Loucy (cell line): ENCODE data around the gene RAPGEF1.
A peak's percentile ranks its signal among the peaks of the same experiment; 100 is the strongest.

ENCODE experiments used
- H2AFZ ChIP-seq: fragments of 200-600 bp; sonication (generic); 2 replicates; pipeline ENCODE4 v1.6.0; 2016; ENCODE audit warnings: antibody characterized with exemption, mild to moderate bottlenecking, low read length, moderate library complexity
- H3F3A ChIP-seq: fragments of 200-600 bp; 2 replicates; pipeline ENCODE4 v1.6.0; 2016; ENCODE audit warnings: antibody characterized with exemption, low read depth, mild to moderate bottlenecking
- H3K27me3 ChIP-seq: fragments of 200-600 bp; sonication (generic); 2 replicates; pipeline ENCODE4 v1.6.1; 2014; ENCODE audit warnings: low read length, mild to moderate bottlenecking; ENCODE audit not compliant: insufficient read depth, poor library complexity, severe bottlenecking
- H3K36me3 ChIP-seq: fragments of 200-600 bp; sonication (generic); 2 replicates; pipeline ENCODE4 v1.6.1; 2016; ENCODE audit warnings: low read length; ENCODE audit not compliant: insufficient read depth
- H3K4me1 ChIP-seq: fragments of 200-600 bp; sonication (generic); 2 replicates; pipeline ENCODE4 v1.5.1; 2014; ENCODE audit warnings: low read length, mild to moderate bottlenecking; ENCODE audit not compliant: insufficient read depth, poor library complexity, severe bottlenecking
- H3K4me2 ChIP-seq: fragments of 200-600 bp; sonication (generic); 2 replicates; pipeline ENCODE4 v1.6.0; 2014; ENCODE audit warnings: antibody characterized with exemption, low read length, low read depth, mild to moderate bottlenecking; ENCODE audit not compliant: poor library complexity, severe bottlenecking
- H3K4me3 ChIP-seq: fragments of 200-600 bp; sonication (generic); 2 replicates; pipeline ENCODE4 v1.5.1; 2014; ENCODE audit warnings: low read length, mild to moderate bottlenecking, mixed read lengths; ENCODE audit not compliant: poor library complexity, severe bottlenecking
- H3K79me2 ChIP-seq: fragments of 200-600 bp; sonication (generic); 2 replicates; pipeline ENCODE4 v1.6.1; 2014; ENCODE audit warnings: low read length; ENCODE audit not compliant: insufficient read depth
- H3K9ac ChIP-seq: fragments of 200-600 bp; sonication (generic); 2 replicates; pipeline ENCODE4 v1.6.0; 2014; ENCODE audit warnings: mild to moderate bottlenecking, low read depth, low read length, moderate library complexity; ENCODE audit not compliant: poor library complexity, severe bottlenecking
- H3K9me2 ChIP-seq: fragments of 200-600 bp; sonication (generic); replicated peaks from 2 replicates; pipeline ENCODE4 v1.6.1; 2016; ENCODE audit warnings: low read depth, low read length, mixed read lengths
- H3K9me3 ChIP-seq: fragments of 200-600 bp; sonication (generic); 2 replicates; pipeline ENCODE4 v1.6.1; 2014; ENCODE audit warnings: mild to moderate bottlenecking, antibody characterized with exemption, low read length, low read depth; ENCODE audit not compliant: insufficient read depth
- H4K20me1 ChIP-seq: fragments of 200-600 bp; sonication (generic); 2 replicates; pipeline ENCODE4 v1.6.0; 2014; ENCODE audit warnings: antibody characterized with exemption, low read length, mild to moderate bottlenecking; ENCODE audit not compliant: insufficient read depth, poor library complexity, severe bottlenecking
- EZH2phosphoT487 ChIP-seq: fragments of 200-600 bp; IDR thresholded peaks from 2 replicates; pipeline ENCODE4 v1.6.1; 2018; ENCODE audit warnings: antibody characterized with exemption, mild to moderate bottlenecking, moderate library complexity, borderline replicate concordance
- TF ChIP-seq, protein P1 (sequence below): fragments of 200-600 bp; sonication (generic); conservative IDR thresholded peaks from 2 replicates; pipeline ENCODE4 v1.5.1; 2014; ENCODE audit warnings: mild to moderate bottlenecking, antibody characterized with exemption, low read length

The RAPGEF1 gene

DNA sequence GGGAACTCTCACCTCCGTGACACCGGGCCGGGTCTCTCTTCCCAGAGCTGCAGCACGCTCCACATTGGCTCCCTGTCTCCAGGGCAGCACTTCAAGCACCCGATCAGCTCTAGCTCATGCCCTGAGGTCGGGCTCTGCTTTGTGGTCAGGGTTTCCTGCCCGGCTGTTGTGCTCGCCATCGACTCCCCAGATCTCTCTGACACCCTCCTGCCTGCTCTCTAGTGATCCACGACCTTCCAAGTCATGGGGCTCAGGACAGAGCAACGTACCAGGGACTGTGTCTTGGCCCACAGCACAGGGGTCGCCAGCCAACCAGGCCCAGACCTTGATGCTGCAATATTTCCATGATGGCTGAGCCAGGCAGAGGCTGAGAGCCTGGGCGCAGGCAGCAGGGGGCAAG is 149.4 kb downstream of the RAPGEF1 start:
- Histone ChIP-seq H3K9me2 (no peaks in the 10 kb centered on the region), H3K27me3 (no peaks in the 10 kb centered on the region), H3K9ac (peak overlapping the region; percentile 50), H3F3A (0 out of 2 replicates have a peak, but pooled peaks cover 3% of the 10 kb centered on the region), H2AFZ (no peak overlapping the region), H3K36me3 (peaks cover 21% of the 10 kb centered on the region; the same call in 1 of the 2 replicates), H4K20me1 (no peaks in the 10 kb centered on the region), H3K4me1 (peaks cover 26% of the 10 kb centered on the region), H3K4me2 (peak overlapping the region; percentile 81), H3K79me2 (no peaks in the 10 kb centered on the region), H3K4me3 (peak overlapping the region; percentile 54), H3K9me3 (no peaks in the 10 kb centered on the region)
- TF ChIP-seq, protein P1, sequence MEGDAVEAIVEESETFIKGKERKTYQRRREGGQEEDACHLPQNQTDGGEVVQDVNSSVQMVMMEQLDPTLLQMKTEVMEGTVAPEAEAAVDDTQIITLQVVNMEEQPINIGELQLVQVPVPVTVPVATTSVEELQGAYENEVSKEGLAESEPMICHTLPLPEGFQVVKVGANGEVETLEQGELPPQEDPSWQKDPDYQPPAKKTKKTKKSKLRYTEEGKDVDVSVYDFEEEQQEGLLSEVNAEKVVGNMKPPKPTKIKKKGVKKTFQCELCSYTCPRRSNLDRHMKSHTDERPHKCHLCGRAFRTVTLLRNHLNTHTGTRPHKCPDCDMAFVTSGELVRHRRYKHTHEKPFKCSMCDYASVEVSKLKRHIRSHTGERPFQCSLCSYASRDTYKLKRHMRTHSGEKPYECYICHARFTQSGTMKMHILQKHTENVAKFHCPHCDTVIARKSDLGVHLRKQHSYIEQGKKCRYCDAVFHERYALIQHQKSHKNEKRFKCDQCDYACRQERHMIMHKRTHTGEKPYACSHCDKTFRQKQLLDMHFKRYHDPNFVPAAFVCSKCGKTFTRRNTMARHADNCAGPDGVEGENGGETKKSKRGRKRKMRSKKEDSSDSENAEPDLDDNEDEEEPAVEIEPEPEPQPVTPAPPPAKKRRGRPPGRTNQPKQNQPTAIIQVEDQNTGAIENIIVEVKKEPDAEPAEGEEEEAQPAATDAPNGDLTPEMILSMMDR: no peak
- no peak for TF ChIP-seq EZH2phosphoT487

DNA sequence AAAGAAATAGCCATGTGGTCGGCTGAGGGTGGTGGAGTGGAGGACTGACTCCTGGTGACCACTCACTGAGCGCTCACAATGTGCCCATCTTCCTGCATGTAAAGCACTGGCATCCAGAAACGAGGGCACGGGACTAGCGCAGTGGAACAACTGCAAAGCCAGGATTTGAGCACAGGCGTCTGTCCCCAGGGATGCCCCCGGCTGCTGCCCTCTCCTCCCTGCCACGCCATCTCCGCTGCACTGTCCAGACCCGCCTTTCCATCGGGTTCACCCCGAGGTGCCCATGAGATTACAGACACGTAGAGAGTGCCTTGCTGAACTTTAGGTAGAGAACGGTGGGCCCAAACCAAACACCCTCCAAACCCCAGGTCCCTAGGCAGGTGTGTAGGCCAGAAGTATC is 149.9 kb downstream of the RAPGEF1 start:
- H3F3A ChIP-seq: peaks cover 5% of the 10 kb centered on the region
- no peak for TF ChIP-seq EZH2phosphoT487
- TF ChIP-seq, protein P1: no peak
- no peaks in the 10 kb centered on the region for H3K9me2 ChIP-seq
- no peak overlapping the region for H2AFZ ChIP-seq
- no peaks in the 10 kb centered on the region for H3K79me2 ChIP-seq
- H3K27me3 ChIP-seq: no peaks in the 10 kb centered on the region
- H3K9ac ChIP-seq: peak overlapping the region; percentile 50
- peaks cover 19% of the 10 kb centered on the region; the same call in 1 of the 2 replicates for H3K36me3 ChIP-seq
- H3K9me3 ChIP-seq: no peaks in the 10 kb centered on the region
- peak overlapping the region; percentile 54 for H3K4me3 ChIP-seq
- H3K4me2 ChIP-seq: peak overlapping the region; percentile 81
- H4K20me1 ChIP-seq: no peaks in the 10 kb centered on the region
- H3K4me1 ChIP-seq: peaks cover 29% of the 10 kb centered on the region

DNA sequence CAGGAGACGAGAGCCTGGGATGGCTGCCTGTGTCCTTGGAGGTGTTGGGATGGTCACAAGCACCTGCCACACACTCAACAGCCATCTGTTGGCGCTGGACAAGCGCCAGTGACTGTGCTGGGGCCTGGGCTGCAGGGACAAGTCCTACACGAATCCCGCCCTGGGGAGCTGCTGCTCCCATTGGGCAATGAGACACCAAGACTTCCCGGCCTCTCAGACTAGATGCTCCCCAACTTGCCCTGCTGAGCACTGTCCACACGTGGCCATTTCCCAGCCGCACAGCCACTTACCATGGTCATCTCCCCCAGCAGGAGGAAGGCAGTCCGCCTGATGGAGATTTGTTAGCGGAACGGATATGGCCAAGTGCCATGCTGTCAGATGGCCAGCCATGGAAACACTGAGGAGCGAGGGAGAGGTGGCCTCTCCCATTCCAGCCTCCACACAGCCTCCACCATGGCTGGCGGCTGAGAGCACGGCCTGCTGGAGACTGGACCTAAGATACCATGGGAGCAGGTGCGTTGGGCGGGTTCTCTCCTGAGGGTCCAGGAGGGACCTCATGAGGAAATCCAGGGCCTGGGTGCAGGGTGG is 150.7 kb downstream of the RAPGEF1 start:
- no peaks in the 10 kb centered on the region for H4K20me1 ChIP-seq
- TF ChIP-seq EZH2phosphoT487: no peak
- TF ChIP-seq, protein P1: no peak
- no peak overlapping the region for H2AFZ ChIP-seq
- H3K36me3 ChIP-seq: peaks cover 12% of the 10 kb centered on the region; the same call in 1 of the 2 replicates
- H3K9me2 ChIP-seq: no peaks in the 10 kb centered on the region
- no peaks in the 10 kb centered on the region for H3K27me3 ChIP-seq
- peaks cover 37% of the 10 kb centered on the region for H3K4me1 ChIP-seq
- H3K4me2 ChIP-seq: no peak overlapping the region
- no peak overlapping the region for H3K4me3 ChIP-seq
- no peaks in the 10 kb centered on the region for H3K9me3 ChIP-seq
- no peaks in the 10 kb centered on the region for H3K79me2 ChIP-seq
- no peak overlapping the region for H3K9ac ChIP-seq
- peaks cover 13% of the 10 kb centered on the region for H3F3A ChIP-seq
